HG03135 (cell line): Measurements from ENCODE around the gene REPS2.

Source experiments
- ATAC-seq: cut with Tn5 transposase; IDR thresholded peaks from one replicate; pipeline ENCODE4 v1.9.1; 2021; ENCODE audit warnings: mild to moderate bottlenecking, moderate library complexity; ENCODE audit not compliant: unreplicated experiment

Gene REPS2

GRCh38 chrX:16946361-16946964 lies at the start of gene REPS2:
REPS2 (plus strand) TSS chrX:16946658; CDS start chrX:16946862, 204 bp downstream.
- peak; percentile 86 for ATAC-seq

- no peak for ATAC-seq
Measured at GRCh38 chrX:16897445-16897844, 49.0 kb upstream of the REPS2 start.

- ATAC-seq: no peak
Measured at GRCh38 chrX:16903274-16904022, 43.0 kb upstream of the REPS2 start.

GRCh38 chrX:16910376-16910775 lies 36.1 kb upstream of the REPS2 start:
- no peak for ATAC-seq

GRCh38 chrX:16914058-16914457 lies 32.4 kb upstream of the REPS2 start:
- no peak for ATAC-seq

- ATAC-seq: no peak
Measured at GRCh38 chrX:16916561-16916960, 29.9 kb upstream of the REPS2 start.

- no peak for ATAC-seq
Measured at GRCh38 chrX:16917120-16917519, 29.3 kb upstream of the REPS2 start.

- no peak for ATAC-seq
Measured at GRCh38 chrX:16918979-16919378, 27.5 kb upstream of the REPS2 start.

GRCh38 chrX:16920075-16920474 lies 26.4 kb upstream of the REPS2 start:
- no peak for ATAC-seq

GRCh38 chrX:16923157-16923556 lies 23.3 kb upstream of the REPS2 start:
- ATAC-seq: no peak

GRCh38 chrX:16924631-16925480 lies 21.6 kb upstream of the REPS2 start:
- ATAC-seq: no peak

GRCh38 chrX:16930392-16930791 lies 16.1 kb upstream of the REPS2 start:
- no peak for ATAC-seq

- ATAC-seq: no peak
Measured at GRCh38 chrX:16931371-16931770, 15.1 kb upstream of the REPS2 start.

- ATAC-seq: no peak
Measured at GRCh38 chrX:16931855-16932575, 14.4 kb upstream of the REPS2 start.

GRCh38 chrX:16934185-16934584 lies 12.3 kb upstream of the REPS2 start:
- no peak for ATAC-seq

- peak; percentile 41 for ATAC-seq
Measured at GRCh38 chrX:16946971-16947562, 609 bp downstream of the REPS2 start.

- no peak for ATAC-seq
Measured at GRCh38 chrX:16950423-16950822, 4.0 kb downstream of the REPS2 start.

- no peak for ATAC-seq
Measured at GRCh38 chrX:16953606-16954211, 7.3 kb downstream of the REPS2 start.

- ATAC-seq: no peak
Measured at GRCh38 chrX:16957751-16958150, 11.3 kb downstream of the REPS2 start.

- no peak for ATAC-seq
Measured at GRCh38 chrX:16958356-16958755, 11.9 kb downstream of the REPS2 start.
